NCI-H1436 treated with DMSO at 0.1 percent for 48 hours (cell line): ENCODE measurements around the gene WDTC1.
"Not testable (repeated sequence)": the region's sequence is repeated elsewhere in the genome, so short reads cannot be mapped to it uniquely, and the experiment has no call there.

Source experiments
- DNase-seq: peaks from one replicate; lab custom pipeline; 2025; lab: John Stamatoyannopoulos, UW

Gene WDTC1

GRCh38 chr1:27234049-27234882 lies at the start of gene WDTC1:
Gene WDTC1 (plus strand): TSS chr1:27234632. CDS start chr1:27261055, 26,423 bp downstream.
- peak; percentile 80 for DNase-seq

GRCh38 chr1:27184665-27185064 lies 49.8 kb upstream of the WDTC1 start:
- not testable (repeated sequence) for DNase-seq

GRCh38 chr1:27192039-27192529 lies 42.3 kb upstream of the WDTC1 start:
- DNase-seq = no peak

GRCh38 chr1:27193194-27193593 lies 41.2 kb upstream of the WDTC1 start:
- no peak for DNase-seq

GRCh38 chr1:27201295-27201694 lies 33.1 kb upstream of the WDTC1 start:
- no peak for DNase-seq

- no peak for DNase-seq
Observed at GRCh38 chr1:27203946-27204345, 30.5 kb upstream of the WDTC1 start.

GRCh38 chr1:27207238-27207637 lies 27.2 kb upstream of the WDTC1 start:
- not testable (repeated sequence) for DNase-seq

- DNase-seq = not testable (repeated sequence)
Observed at GRCh38 chr1:27208143-27208850, 26.1 kb upstream of the WDTC1 start.

GRCh38 chr1:27216466-27216865 lies 18.0 kb upstream of the WDTC1 start:
- no peak for DNase-seq

- DNase-seq = no peak
Observed at GRCh38 chr1:27217401-27217800, 17.0 kb upstream of the WDTC1 start.

- no peak for DNase-seq
Observed at GRCh38 chr1:27218736-27219135, 15.7 kb upstream of the WDTC1 start.

- no peak for DNase-seq
Observed at GRCh38 chr1:27220096-27220495, 14.3 kb upstream of the WDTC1 start.

- not testable (repeated sequence) for DNase-seq
Observed at GRCh38 chr1:27220702-27221497, 13.5 kb upstream of the WDTC1 start.

GRCh38 chr1:27225621-27226020 lies 8.8 kb upstream of the WDTC1 start:
- DNase-seq = no peak

GRCh38 chr1:27227765-27228164 lies 6.7 kb upstream of the WDTC1 start:
- no peak for DNase-seq

- no peak for DNase-seq
Observed at GRCh38 chr1:27233667-27234048, 774 bp upstream of the WDTC1 start.

GRCh38 chr1:27235827-27236226 lies 1.4 kb downstream of the WDTC1 start:
- no peak for DNase-seq

GRCh38 chr1:27237112-27237511 lies 2.7 kb downstream of the WDTC1 start:
- DNase-seq = no peak

GRCh38 chr1:27238032-27238431 lies 3.6 kb downstream of the WDTC1 start:
- DNase-seq = no peak

- no peak for DNase-seq
Observed at GRCh38 chr1:27241677-27242076, 7.2 kb downstream of the WDTC1 start.

- DNase-seq = not testable (repeated sequence)
Observed at GRCh38 chr1:27243665-27244064, 9.2 kb downstream of the WDTC1 start.

GRCh38 chr1:27246194-27246593 lies 11.8 kb downstream of the WDTC1 start:
- DNase-seq = no peak
